SK-N-MC (cell line): ENCODE data around the gene NFATC2.

ENCODE experiments used
- EZH2 ChIP-seq: fragments of 200-600 bp; sonication (generic); IDR thresholded peaks from one replicate; pipeline ENCODE4 v1.6.1; 2017; ENCODE audit warnings: antibody characterized with exemption
- POLR2AphosphoS5 ChIP-seq: IDR thresholded peaks from 2 replicates; pipeline ENCODE4 v1.6.1; 2012; ENCODE audit warnings: mild to moderate bottlenecking, low read depth, low read length, borderline replicate concordance

GRCh38 chr20:51345601-51346101 lies 196.9 kb downstream of the NFATC2 start:
- TF ChIP-seq POLR2AphosphoS5, result no peak
- no peak for TF ChIP-seq EZH2
